H1 (cell line): ENCODE results near the gene KAT14. TPM values are rescaled to one million over a fixed set of nuclear protein-coding genes. Genes with fewer than 3 reads are reported as not detected.
A peak's percentile ranks its signal among the peaks of the same experiment; 100 is the strongest.

Experiments
- CTCF ChIA-PET: fragments of 300-600 bp; sonication (Branson Sonifier 250); formaldehyde crosslinking; loops from one replicate; lab custom pipeline; 2021; ENCODE audit not compliant: partially characterized antibody; lab: Charles Lee
- POLR2A ChIA-PET: fragments of 300-600 bp; sonication (Branson Sonifier 250); formaldehyde crosslinking; loops from one replicate; lab custom pipeline; 2021; ENCODE audit warnings: inconsistent platforms; ENCODE audit not compliant: partially characterized antibody; lab: Charles Lee
- DNase-seq, 2 experiments: peaks; one replicate each; pipeline versions ENCODE4 v3.0.0 to v3.0.0-alpha.2; 2010 to 2022; ENCODE audit warnings: low spot score in 2 of 2, low read depth in 1 of 2, mixed read lengths in 1 of 2
- FAIRE-seq: peaks from 2 replicates; lab custom pipeline; 2011; peaks lifted over from hg19 to GRCh38; lab: Jason Lieb, UNC
- H2AFZ ChIP-seq: 2 replicates; pipeline ENCODE4 v1.8.1; 2012; ENCODE audit warnings: low read length, inconsistent platforms
- H2AK5ac ChIP-seq: 2 replicates; pipeline ENCODE4 v1.6.1; 2013; ENCODE audit warnings: low read depth, low read length
- H2BK120ac ChIP-seq: replicated peaks from 2 replicates; pipeline ENCODE3; 2013; ENCODE audit warnings: low read depth, low read length, inconsistent platforms
- H2BK12ac ChIP-seq: 2 replicates; pipeline ENCODE4 v1.6.1; 2013; ENCODE audit warnings: low read depth, low read length
- H2BK15ac ChIP-seq: 2 replicates; pipeline ENCODE4 v1.6.1; 2013; ENCODE audit warnings: low read length
- H2BK20ac ChIP-seq: 2 replicates; pipeline ENCODE4 v1.6.1; 2013; ENCODE audit warnings: low read length
- H2BK5ac ChIP-seq: 2 replicates; pipeline ENCODE4 v1.6.1; 2013; ENCODE audit warnings: low read depth, low read length
- H3K14ac ChIP-seq: 2 replicates; pipeline ENCODE4 v1.6.1; 2013; ENCODE audit warnings: inconsistent platforms; ENCODE audit not compliant: insufficient read length
- H3K18ac ChIP-seq: 2 replicates; pipeline ENCODE4 v1.6.1; 2013; ENCODE audit warnings: low read length; ENCODE audit errors: extremely low read depth
- H3K23ac ChIP-seq: 2 replicates; pipeline ENCODE4 v1.6.1; 2013; ENCODE audit warnings: inconsistent platforms; ENCODE audit not compliant: insufficient read length
- H3K23me2 ChIP-seq: 2 replicates; pipeline ENCODE4 v1.6.1; 2013; ENCODE audit warnings: low read depth, low read length
- H3K27ac ChIP-seq: 2 replicates; pipeline ENCODE4 v1.6.1; 2011; ENCODE audit warnings: low read depth, low read length, inconsistent platforms
- H3K27me3 ChIP-seq, 4 experiments: replicated peaks in 1 of 4; 1 replicate in 1 of 4; 2 replicates in 3 of 4; pipeline versions ENCODE4 v1.6.1 to v1.8.1; 2011 to 2013; ENCODE audit warnings: low read length in 3 of 4, mild to moderate bottlenecking in 3 of 4, inconsistent platforms in 2 of 4, mixed read lengths in 2 of 4, moderate library complexity in 1 of 4; ENCODE audit not compliant: control insufficient read depth in 3 of 4, insufficient read depth in 3 of 4; ENCODE audit errors: extremely low read depth in 1 of 4
- H3K36me3 ChIP-seq, 4 experiments: 2 replicates each; pipeline versions ENCODE4 v1.6.1 to v1.8.1; 2011 to 2013; ENCODE audit warnings: mild to moderate bottlenecking in 4 of 4, low read length in 3 of 4, moderate library complexity in 2 of 4, control low read depth in 1 of 4, inconsistent platforms in 1 of 4; ENCODE audit not compliant: insufficient read depth in 4 of 4, control insufficient read depth in 2 of 4
- H3K4ac ChIP-seq: replicated peaks from 2 replicates; pipeline ENCODE3; 2013; ENCODE audit warnings: low read length, low read depth, mixed read lengths, inconsistent platforms; ENCODE audit not compliant: insufficient read length
- H3K4me1 ChIP-seq, 4 experiments: replicated peaks in 1 of 4; 1 replicate in 1 of 4; 2 replicates in 3 of 4; pipeline versions ENCODE4 v1.6.1 to v1.8.1; 2011 to 2013; ENCODE audit warnings: low read length in 3 of 4, inconsistent platforms in 2 of 4, mixed read lengths in 1 of 4; ENCODE audit not compliant: insufficient read depth in 4 of 4, control insufficient read depth in 3 of 4
- H3K4me2 ChIP-seq, 2 experiments: 2 replicates each; pipeline versions ENCODE4 v1.6.1 to v1.8.1; 2011 to 2013; ENCODE audit warnings: low read depth in 2 of 2, low read length in 2 of 2, control low read depth in 1 of 2, inconsistent platforms in 1 of 2, mild to moderate bottlenecking in 1 of 2; ENCODE audit not compliant: insufficient read depth in 1 of 2
- H3K4me3 ChIP-seq, 4 experiments: fragments of 200-600, 300-600 bp in 1 of 4; sonication (generic), shearing (Covaris generic), sonication (Bioruptor Twin) in 1 of 4; 2 replicates each; pipeline versions ENCODE4 v1.5.1 to v1.8.1; 2011 to 2016; ENCODE audit warnings: low read length in 4 of 4, low read depth in 3 of 4, control low read depth in 2 of 4, inconsistent platforms in 2 of 4, mild to moderate bottlenecking in 2 of 4, mixed read lengths in 1 of 4, moderate library complexity in 1 of 4; ENCODE audit not compliant: insufficient read depth in 2 of 4; ENCODE audit errors: extremely low read depth in 1 of 4
- H3K56ac ChIP-seq: replicated peaks from 2 replicates; pipeline ENCODE3; 2013; ENCODE audit warnings: low read depth, mild to moderate bottlenecking, mixed read lengths, low read length, inconsistent platforms; ENCODE audit not compliant: insufficient read length
- H3K79me1 ChIP-seq: 2 replicates; pipeline ENCODE4 v1.6.1; 2013; ENCODE audit warnings: low read depth, low read length, control low read depth
- H3K79me2 ChIP-seq, 2 experiments: 2 replicates each; pipeline versions ENCODE4 v1.6.1 to v1.8.1; 2012 to 2013; ENCODE audit warnings: low read length in 2 of 2, mild to moderate bottlenecking in 2 of 2, inconsistent platforms in 1 of 2; ENCODE audit not compliant: insufficient read depth in 2 of 2, control insufficient read depth in 1 of 2
- H3K9ac ChIP-seq, 4 experiments: replicated peaks in 1 of 4; 1 replicate in 1 of 4; 2 replicates in 3 of 4; pipeline versions ENCODE4 v1.6.1 to v1.8.1; 2011 to 2013; ENCODE audit warnings: low read depth in 3 of 4, low read length in 3 of 4, control low read depth in 2 of 4, mild to moderate bottlenecking in 2 of 4, moderate library complexity in 2 of 4, inconsistent platforms in 1 of 4; ENCODE audit errors: extremely low read depth in 1 of 4
- H3K9me3 ChIP-seq, 2 experiments: 2 replicates each; pipeline versions ENCODE4 v1.6.1 to v1.8.1; 2012 to 2013; ENCODE audit warnings: mild to moderate bottlenecking in 2 of 2, moderate library complexity in 2 of 2, control low read depth in 1 of 2, inconsistent platforms in 1 of 2, low read depth in 1 of 2, low read length in 1 of 2, mixed read lengths in 1 of 2; ENCODE audit not compliant: insufficient read depth in 2 of 2
- H4K20me1 ChIP-seq, 2 experiments: replicated peaks in 1 of 2; 2 replicates each; pipeline versions ENCODE3 to v1.8.1; 2011 to 2013; ENCODE audit warnings: inconsistent platforms in 2 of 2, low read length in 2 of 2, mild to moderate bottlenecking in 1 of 2; ENCODE audit not compliant: insufficient read depth in 2 of 2, control insufficient read depth in 1 of 2
- H4K5ac ChIP-seq: 2 replicates; pipeline ENCODE4 v1.6.1; 2013; ENCODE audit warnings: low read length, low read depth, mixed read lengths, inconsistent platforms; ENCODE audit not compliant: insufficient read length
- H4K8ac ChIP-seq: 2 replicates; pipeline ENCODE4 v1.8.0; 2013; ENCODE audit warnings: mild to moderate bottlenecking, moderate library complexity, low read length, inconsistent platforms; ENCODE audit not compliant: insufficient read depth; ENCODE audit errors: extremely low read depth
- H4K91ac ChIP-seq: replicated peaks from 2 replicates; pipeline ENCODE3; 2013; ENCODE audit warnings: low read length, mixed read lengths, inconsistent platforms; ENCODE audit not compliant: insufficient read length
- CBX5 ChIP-seq: fragments of 300-800, 300-1000 bp; sonication (generic); IDR thresholded peaks from 2 replicates; pipeline ENCODE4 v1.7.1; 2016; ENCODE audit warnings: antibody characterized with exemption, low read length, low read depth
- CHD2 ChIP-seq: IDR thresholded peaks from 2 replicates; pipeline ENCODE4 v1.6.1; 2012; ENCODE audit warnings: low read length, improper control_type of control experiment
- CTCF ChIP-seq, 3 experiments: IDR thresholded peaks; 1 replicate in 2 of 3; 2 replicates in 1 of 3; pipeline versions ENCODE4 v1.5.1 to v1.6.1; 2011; ENCODE audit warnings: low read length in 3 of 3, mild to moderate bottlenecking in 3 of 3, inconsistent platforms in 2 of 3, low read depth in 1 of 3, moderate library complexity in 1 of 3; ENCODE audit not compliant: insufficient read depth in 1 of 3; ENCODE audit errors: control extremely low read depth in 1 of 3
- EZH2 ChIP-seq: fragments of 200-600 bp; sonication (generic); IDR thresholded peaks from 2 replicates; pipeline ENCODE4 v1.7.1; 2012; ENCODE audit warnings: low read depth, mild to moderate bottlenecking, moderate library complexity, low read length, inconsistent platforms; ENCODE audit not compliant: severe bottlenecking
- KDM5A ChIP-seq: fragments of 200-600 bp; IDR thresholded peaks from 2 replicates; pipeline ENCODE4 v1.7.1; 2012; ENCODE audit warnings: mild to moderate bottlenecking, low read length, inconsistent platforms, mixed read lengths
- MAX ChIP-seq: IDR thresholded peaks from 2 replicates; pipeline ENCODE4 v1.6.1; 2012; ENCODE audit warnings: inconsistent platforms
- WGBS, 2 experiments: shearing (Covaris generic) in 1 of 2; methylation state at CpG; one replicate each; pipeline versions ENCODE4 v1.1.6 to v1.1.7; 2013 to 2015; ENCODE audit warnings: low lambda C conversion rate in 2 of 2, mixed read lengths in 2 of 2, inconsistent platforms in 1 of 2, low coverage in 1 of 2, missing lambda C conversion rate in 1 of 2; ENCODE audit not compliant: insufficient replicate concordance in 2 of 2, insufficient coverage in 1 of 2, insufficient read length in 1 of 2; ENCODE audit errors: extremely low coverage in 1 of 2, missing lambda C conversion rate in 1 of 2; 5-methylcytosine and 5-hydroxymethylcytosine counted together
- polyA plus RNA-seq, 7 experiments: library from polyadenylated mRNA; depleted of rRNA in 3 of 7; stranded (reverse) in 5 of 7; unstranded in 2 of 7; fragments of >200 nt in 5 of 7; fragments of 200-250 nt in 2 of 7; gene quantifications; 1 replicate in 5 of 7; 2 replicates in 1 of 7; 4 replicates in 1 of 7; pipeline versions ENCODE4 v1.2.1 to v1.2.3, GENCODE V29; 2011 to 2013; ENCODE audit warnings: missing spikeins in 2 of 7, mixed read lengths in 2 of 7
- total RNA-seq: library from RNA; stranded (reverse); fragmentation: NEBNext Ultra II Directional; extraction: Animal tissue kit (Norgen Biotek cat#: 25700); gene quantifications from 2 replicates; pipeline ENCODE4 v1.2.1, GENCODE V29; 2021

KAT14 gene
- total and polyA plus RNA-seq, 2 of the 8 experiments (the other 6 are each of a cell fraction or from before 2014, with no cell fraction given): 17.3 to 29.3 TPM

GRCh38 chr20:18090044-18090443, 47.6 kb upstream of the KAT14 start:
- no peak for TF ChIP-seq CHD2
- peak in 2 of 3 experiments; percentile 19 to 38; a peak in 2 of 4 replicates for TF ChIP-seq CTCF (IDR thresholded peaks at IDR 0.05; ENCODE audit: control extremely low read depth in 1 of 3, insufficient read depth in 1 of 3, low read depth in 1 of 3, low read length in 3 of 3)
- no peak for TF ChIP-seq CBX5
- TF ChIP-seq EZH2: no peak
- no peak for TF ChIP-seq KDM5A
- no peak for TF ChIP-seq MAX
- Histone ChIP-seq H4K8ac (no peak overlapping the region), H3K18ac (no peak overlapping the region), H3K4me3 (no peak overlapping the region), H3K27ac (no peak overlapping the region), H2BK20ac (no peak overlapping the region), H3K79me1 (no peaks in the 10 kb centered on the region), H2AK5ac (no peak overlapping the region), H3K4me1 (peaks cover 0 to 4% (median 1%) of the 10 kb centered on the region in 4 experiments; a peak in 1 of 7 replicates), H3K27me3 (0 out of 7 replicates have a peak, but pooled peaks cover 0 to 2% (median 0%) of the 10 kb centered on the region in 4 experiments), H2BK12ac (no peak overlapping the region), H3K4me2 (no peak overlapping the region), H3K56ac (no peak overlapping the region), H3K4ac (no peak overlapping the region), H3K14ac (no peak overlapping the region), H2BK5ac (no peak overlapping the region), H3K23me2 (no peaks in the 10 kb centered on the region), H4K20me1 (no peaks in the 10 kb centered on the region), H2AFZ (no peak overlapping the region), H4K5ac (no peak overlapping the region), H2BK120ac (no peak overlapping the region), H3K36me3 (no peaks in the 10 kb centered on the region), H3K79me2 (no peaks in the 10 kb centered on the region), H3K9ac (no peak overlapping the region), H3K9me3 (no peaks in the 10 kb centered on the region), H3K23ac (no peak overlapping the region), H2BK15ac (no peak overlapping the region), H4K91ac (no peak overlapping the region)
- FAIRE-seq (no peak), DNase-seq (no peak)
- ChIA-PET CTCF (no interaction called here), POLR2A (interaction anchor here (1.2 kb wide), 1 partner anchor 48 kb away, joined by 4 read pairs; the partner anchor contains the start of genes KAT14 and PET117)
- 74% methylated on average over 3 of the region's 3 CpGs; no CpG with 5 or more reads in 1 of the 2 experiments for WGBS, 2 experiments
